IMR-90 (cell line): ENCODE measurements around the gene GNMT. TPM values are rescaled to one million over a fixed set of nuclear protein-coding genes. Genes with fewer than 3 reads are reported as not detected.

ENCODE experiments used
- ATAC-seq: fragments of 200-7000 bp; cut with Tn5 transposase; 2 replicates; pipeline ENCODE4 v1.9.1; 2020; ENCODE audit warnings: low read depth, mild to moderate bottlenecking, moderate library complexity
- BruUV-seq: library from RNA; stranded (reverse); fragments of 400-500 nt; replicated peaks from 2 replicates; lab custom pipeline; 2021; lab: Mats Ljungman, UMichigan
- CTCF ChIA-PET: fragments of 300-600 bp; formaldehyde crosslinking; extraction: SDS; loops from one replicate; lab custom pipeline; 2021; ENCODE audit warnings: antibody characterized with exemption; lab: Yijun Ruan, JAX
- POLR2A ChIA-PET: fragments of 300-600 bp; sonication (Branson Sonifier 250); formaldehyde crosslinking; loops from one replicate; lab custom pipeline; 2022; ENCODE audit warnings: antibody characterized with exemption; ENCODE audit not compliant: unreplicated experiment; lab: Charles Lee
- DNase-seq: peaks from one replicate; pipeline ENCODE4 v3.0.0; 2013
- H2AFZ ChIP-seq: replicated peaks from 2 replicates; pipeline ENCODE3; 2013; ENCODE audit warnings: low read length, mild to moderate bottlenecking; ENCODE audit not compliant: poor library complexity
- H2AK5ac ChIP-seq: 2 replicates; pipeline ENCODE4 v1.6.1; 2013; ENCODE audit warnings: low read depth, low read length, inconsistent platforms
- H2AK9ac ChIP-seq: replicated peaks from 2 replicates; pipeline ENCODE3; 2013; ENCODE audit warnings: mild to moderate bottlenecking, low read depth, low read length, moderate library complexity; ENCODE audit not compliant: poor library complexity
- H2BK120ac ChIP-seq: 2 replicates; pipeline ENCODE4 v1.6.1; 2013; ENCODE audit warnings: low read depth, low read length, inconsistent platforms
- H2BK15ac ChIP-seq: 3 replicates; pipeline ENCODE4 v1.6.1; 2013; ENCODE audit warnings: low read depth, low read length, inconsistent platforms
- H2BK20ac ChIP-seq: 2 replicates; pipeline ENCODE4 v1.6.1; 2013; ENCODE audit warnings: low read depth, mild to moderate bottlenecking, inconsistent platforms, low read length, moderate library complexity
- H2BK5ac ChIP-seq: 2 replicates; pipeline ENCODE4 v1.6.1; 2013; ENCODE audit warnings: mild to moderate bottlenecking, low read depth, low read length, inconsistent platforms; ENCODE audit not compliant: poor library complexity, severe bottlenecking
- H3K14ac ChIP-seq: replicated peaks from 2 replicates; pipeline ENCODE4 v1.6.1; 2013; ENCODE audit warnings: low read depth, low read length, inconsistent platforms
- H3K18ac ChIP-seq: 2 replicates; pipeline ENCODE4 v1.6.1; 2013; ENCODE audit warnings: low read depth, low read length, control low read depth
- H3K23ac ChIP-seq: 2 replicates; pipeline ENCODE4 v1.6.1; 2013; ENCODE audit warnings: low read depth, low read length, inconsistent platforms
- H3K27ac ChIP-seq: 2 replicates; pipeline ENCODE4 v1.5.1; 2013; ENCODE audit warnings: mild to moderate bottlenecking, control low read depth, low read length; ENCODE audit not compliant: insufficient read depth
- H3K27me3 ChIP-seq: 2 replicates; pipeline ENCODE4 v1.6.1; 2013; ENCODE audit warnings: low read length; ENCODE audit not compliant: control insufficient read depth, insufficient read depth
- H3K36me3 ChIP-seq: 2 replicates; pipeline ENCODE4 v1.6.1; 2013; ENCODE audit warnings: low read length, mixed read lengths; ENCODE audit not compliant: control insufficient read depth, insufficient read depth
- H3K4ac ChIP-seq: 2 replicates; pipeline ENCODE4 v1.6.1; 2013; ENCODE audit warnings: low read depth, low read length, inconsistent platforms
- H3K4me1 ChIP-seq: 2 replicates; pipeline ENCODE4 v1.6.1; 2013; ENCODE audit warnings: low read length, mixed read lengths; ENCODE audit not compliant: control insufficient read depth, insufficient read depth
- H3K4me2 ChIP-seq: 2 replicates; pipeline ENCODE4 v1.6.1; 2013; ENCODE audit warnings: low read depth, mild to moderate bottlenecking, control low read depth, low read length, moderate library complexity
- H3K4me3 ChIP-seq: 2 replicates; pipeline ENCODE4 v1.5.1; 2013; ENCODE audit warnings: low read depth, mild to moderate bottlenecking, control low read depth, low read length, moderate library complexity; ENCODE audit not compliant: insufficient read depth
- H3K56ac ChIP-seq: 2 replicates; pipeline ENCODE4 v1.6.1; 2013; ENCODE audit warnings: low read length, inconsistent platforms; ENCODE audit not compliant: insufficient read depth; ENCODE audit errors: extremely low read depth
- H3K79me1 ChIP-seq, 2 experiments: 2 replicates each; pipeline ENCODE4 v1.6.1; 2013; ENCODE audit warnings: low read length in 2 of 2, inconsistent platforms in 1 of 2, low read depth in 1 of 2
- H3K9ac ChIP-seq: 2 replicates; pipeline ENCODE4 v1.6.1; 2013; ENCODE audit warnings: low read depth, low read length, control low read depth
- H3K9me1 ChIP-seq: 2 replicates; pipeline ENCODE4 v1.6.1; 2013; ENCODE audit warnings: low read length, inconsistent platforms; ENCODE audit not compliant: insufficient read depth
- H3K9me3 ChIP-seq: 2 replicates; pipeline ENCODE4 v1.6.1; 2013; ENCODE audit warnings: low read length; ENCODE audit not compliant: control insufficient read depth, insufficient read depth
- H4K20me1 ChIP-seq: 2 replicates; pipeline ENCODE4 v1.6.1; 2013; ENCODE audit warnings: low read length, inconsistent platforms; ENCODE audit not compliant: insufficient read depth
- H4K5ac ChIP-seq: 2 replicates; pipeline ENCODE4 v1.6.1; 2013; ENCODE audit warnings: mild to moderate bottlenecking, low read depth, low read length, control low read depth
- H4K8ac ChIP-seq, 2 experiments: 2 replicates each; pipeline ENCODE4 v1.6.1; 2013; ENCODE audit warnings: low read depth in 2 of 2, low read length in 2 of 2, control low read depth in 1 of 2, inconsistent platforms in 1 of 2
- H4K91ac ChIP-seq: 2 replicates; pipeline ENCODE4 v1.6.1; 2013; ENCODE audit warnings: low read depth, low read length, inconsistent platforms; ENCODE audit not compliant: insufficient read depth
- BHLHE40 ChIP-seq: fragments of 150-350 bp; IDR thresholded peaks from 2 replicates; pipeline ENCODE4 v1.6.1; 2016; ENCODE audit warnings: mild to moderate bottlenecking, low read depth, low read length
- NFE2L2 ChIP-seq: fragments of 150-350 bp; IDR thresholded peaks from 2 replicates; pipeline ENCODE4 v1.6.1; 2016; ENCODE audit warnings: low read depth, mild to moderate bottlenecking, low read length
- POLR2A ChIP-seq: IDR thresholded peaks from 2 replicates; pipeline ENCODE4 v1.6.1; 2012; ENCODE audit warnings: mild to moderate bottlenecking, low read depth, low read length
- whole genome bisulfite sequencing, 2 experiments: methylation state at CpG; one replicate each; pipeline versions ENCODE4 v1.1.5 to v1.1.7; 2013; ENCODE audit warnings: missing lambda C conversion rate in 2 of 2; ENCODE audit not compliant: insufficient read length in 1 of 2; ENCODE audit errors: extremely low coverage in 2 of 2; 5-methylcytosine and 5-hydroxymethylcytosine counted together
- dilution Hi-C: fragments of 300-500 bp; cut with HindIII; formaldehyde crosslinking; loops from one replicate; pipeline ENCODE4 v1.14.3; 2018; ENCODE audit warnings: low sequenced_read_pairs; ENCODE audit not compliant: unreplicated experiment
- in situ Hi-C: fragments of 300-500 bp; cut with MboI; formaldehyde crosslinking; loops from 3 replicates; pipeline ENCODE4 v1.14.3; 2019; ENCODE audit warnings: low sequenced_read_pairs, inconsistent platforms, mixed read lengths
- intact Hi-C: fragments of 100-400 bp; cut with micrococcal nuclease; formaldehyde crosslinking; loops from 2 replicates; pipeline ENCODE4 v1.10.0; 2022
- polyA plus RNA-seq, 3 experiments: library from polyadenylated mRNA; depleted of rRNA; stranded (reverse); fragments of >200 nt; gene quantifications; 2 replicates each; pipeline ENCODE4 v1.2.3, GENCODE V29; 2012; ENCODE audit warnings: low replicate concordance in 1 of 3
- total RNA-seq: library from RNA; depleted of rRNA; stranded (reverse); fragments of >200 nt; gene quantifications from 2 replicates; pipeline ENCODE4 v1.2.3, GENCODE V29; 2012
- TF ChIP-seq, protein P1 (sequence below): fragments of 150-350 bp; IDR thresholded peaks from 2 replicates; pipeline ENCODE4 v1.6.1; 2017; ENCODE audit warnings: mild to moderate bottlenecking, antibody characterized with exemption, low read length, low read depth

Gene GNMT
- total and polyA plus RNA-seq, 2 of the 4 experiments (the other 2 are of a cell fraction), result 0.36 TPM; not detected in 1

- Histone ChIP-seq H2AK5ac (no peak overlapping the region), H3K4ac (no peak overlapping the region), H3K4me2 (no peak overlapping the region), H4K20me1 (peaks cover 3% of the 10 kb centered on the region; the same call in 1 of the 2 replicates), H3K23ac (no peak overlapping the region), H3K18ac (no peak overlapping the region), H3K4me1 (peaks cover 7% of the 10 kb centered on the region), H3K27me3 (no peaks in the 10 kb centered on the region), H2BK5ac (no peak overlapping the region), H4K8ac (no peak overlapping the region), H3K79me1 (peaks cover 44 to 65% of the 10 kb centered on the region in 2 experiments), H3K9me3 (no peaks in the 10 kb centered on the region), H3K27ac (no peak overlapping the region), H2AK9ac (no peak overlapping the region), H3K9ac (no peak overlapping the region), H3K9me1 (0 out of 2 replicates have a peak, but pooled peaks cover 4% of the 10 kb centered on the region), H3K56ac (no peak overlapping the region), H3K4me3 (no peak overlapping the region), H2AFZ (no peak overlapping the region), H4K91ac (no peak overlapping the region), H2BK15ac (no peak overlapping the region), H2BK20ac (no peak overlapping the region), H3K14ac (no peak overlapping the region), H3K36me3 (peaks cover 19% of the 10 kb centered on the region), H4K5ac (no peak overlapping the region), H2BK120ac (no peak overlapping the region)
- dilution Hi-C loops (no loop called here), in situ Hi-C loops (loop anchor here (5.0 kb wide), 1 partner anchor 44 kb away; the partner anchor contains the start of gene PEX6), intact Hi-C loops (no loop called here)
- ChIA-PET CTCF (no interaction called here), POLR2A (no interaction called here)
- DNase-seq, result no peak
- WGBS, 2 experiments, result 0% methylated on average over 1 of the region's 3 CpGs; no CpG with 5 or more reads in 1 of the 2 experiments
- TF ChIP-seq, protein P1, sequence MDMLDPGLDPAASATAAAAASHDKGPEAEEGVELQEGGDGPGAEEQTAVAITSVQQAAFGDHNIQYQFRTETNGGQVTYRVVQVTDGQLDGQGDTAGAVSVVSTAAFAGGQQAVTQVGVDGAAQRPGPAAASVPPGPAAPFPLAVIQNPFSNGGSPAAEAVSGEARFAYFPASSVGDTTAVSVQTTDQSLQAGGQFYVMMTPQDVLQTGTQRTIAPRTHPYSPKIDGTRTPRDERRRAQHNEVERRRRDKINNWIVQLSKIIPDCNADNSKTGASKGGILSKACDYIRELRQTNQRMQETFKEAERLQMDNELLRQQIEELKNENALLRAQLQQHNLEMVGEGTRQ, result no peak
- TF ChIP-seq NFE2L2 (no peak), BHLHE40 (no peak), POLR2A (no peak)
- ATAC-seq, result no peak
- BruUV-seq, result no TSS peak
These were observed 27.3 kb upstream of the GNMT start for GRCh38 chr6:42933205-42933604.
